ENCODE measurements around the gene LYRM2. TPM values are rescaled to one million over a fixed set of nuclear protein-coding genes. Genes with fewer than 3 reads are reported as not detected.

The LYRM2 gene
- total RNA-seq, 1 experiment from 2014 or later: 10.5 TPM

GRCh38 chr6:89685311-89685710 lies 46.8 kb upstream of the LYRM2 start:
- H4K20me1 ChIP-seq (ENCODE audit: low read length): no peaks in the 10 kb centered on the region
- no peak overlapping the region for H2AFZ ChIP-seq (ENCODE audit: low read length)
- intact Hi-C loops (cut with micrococcal nuclease): no loop called here
- no peak overlapping the region for H3K9ac ChIP-seq (ENCODE audit: low read length)
- ChIA-PET POLR2A (ENCODE audit: unreplicated experiment) (no interaction called here), CTCF (no interaction called here)
- DNase-seq (no peak), ATAC-seq (no peak)
- H3K79me2 ChIP-seq (ENCODE audit: low read length): no peaks in the 10 kb centered on the region
- H3K4me3 ChIP-seq (ENCODE audit: low read length): no peak overlapping the region
- H3F3A ChIP-seq (ENCODE audit: low read length, unreplicated experiment): no peaks in the 10 kb centered on the region
- peaks cover 30% of the 10 kb centered on the region for H3K36me3 ChIP-seq (ENCODE audit: low read depth, low read length)
- H3K9me3 ChIP-seq (ENCODE audit: low read length): no peaks in the 10 kb centered on the region
- no TSS peak for BruUV-seq (replicated peaks)
- H3K4me2 ChIP-seq (ENCODE audit: low read length): no peak overlapping the region
- no peaks in the 10 kb centered on the region for H3K27me3 ChIP-seq (ENCODE audit: low read length)
- no peak for TF ChIP-seq EZH2 (IDR thresholded peaks at IDR 0.05; ENCODE audit: low read length, unreplicated experiment)
- no peak for TF ChIP-seq EZH2phosphoT487 (IDR thresholded peaks at IDR 0.05; ENCODE audit: borderline replicate concordance, low read length)
- no peak for TF ChIP-seq CTCF (conservative IDR thresholded peaks at IDR 0.05; ENCODE audit: low read depth, low read length)
- H3K4me1 ChIP-seq (ENCODE audit: insufficient read depth, low read length): no peaks in the 10 kb centered on the region
- H3K9me2 ChIP-seq (replicated peaks; ENCODE audit: low read length): no peaks in the 10 kb centered on the region
- H3K27ac ChIP-seq (ENCODE audit: low read length): no peak overlapping the region

GRCh38 chr6:89682991-89683390 lies 44.4 kb upstream of the LYRM2 start:
- Histone ChIP-seq H3K4me1 (ENCODE audit: insufficient read depth, low read length) (no peaks in the 10 kb centered on the region), H3K27ac (ENCODE audit: low read length) (no peak overlapping the region), H3K9me2 (replicated peaks; ENCODE audit: low read length) (no peaks in the 10 kb centered on the region), H2AFZ (ENCODE audit: low read length) (no peak overlapping the region), H3K79me2 (ENCODE audit: low read length) (no peaks in the 10 kb centered on the region), H3K4me2 (ENCODE audit: low read length) (no peak overlapping the region), H3K27me3 (ENCODE audit: low read length) (no peaks in the 10 kb centered on the region), H3K9me3 (ENCODE audit: low read length) (no peaks in the 10 kb centered on the region), H4K20me1 (ENCODE audit: low read length) (no peaks in the 10 kb centered on the region), H3K4me3 (ENCODE audit: low read length) (no peak overlapping the region), H3F3A (ENCODE audit: low read length, unreplicated experiment) (no peaks in the 10 kb centered on the region), H3K9ac (ENCODE audit: low read length) (no peak overlapping the region), H3K36me3 (ENCODE audit: low read depth, low read length) (peaks cover 26% of the 10 kb centered on the region)
- POLR2A ChIA-PET (ENCODE audit: unreplicated experiment): no interaction called here
- DNase-seq (no peak), ATAC-seq (no peak)
- no TSS peak for BruUV-seq (replicated peaks)
- intact Hi-C loops (cut with micrococcal nuclease): no loop called here
- no peak for TF ChIP-seq EZH2phosphoT487 (IDR thresholded peaks at IDR 0.05; ENCODE audit: borderline replicate concordance, low read length)
- no peak for TF ChIP-seq CTCF (conservative IDR thresholded peaks at IDR 0.05; ENCODE audit: low read depth, low read length)
- CTCF ChIA-PET: no interaction called here

- DNase-seq: no peak
- ChIA-PET CTCF (no interaction called here), POLR2A (ENCODE audit: unreplicated experiment) (interaction anchor here (0.6 kb wide), 1 partner anchor 729 kb away, joined by 3 read pairs; no protein-coding TSS in a partner anchor)
- no peak overlapping the region for H2AFZ ChIP-seq (ENCODE audit: low read length)
- no peaks in the 10 kb centered on the region for H3K27me3 ChIP-seq (ENCODE audit: low read length)
- no TSS peak for BruUV-seq (replicated peaks)
- H3K36me3 ChIP-seq (ENCODE audit: low read depth, low read length): peaks cover 21% of the 10 kb centered on the region; the same call in 1 of the 2 replicates
- no peaks in the 10 kb centered on the region for H3K9me3 ChIP-seq (ENCODE audit: low read length)
- no peak overlapping the region for H3K9ac ChIP-seq (ENCODE audit: low read length)
- H3K4me3 ChIP-seq (ENCODE audit: low read length): no peak overlapping the region
- H3K4me2 ChIP-seq (ENCODE audit: low read length): no peak overlapping the region
- no peaks in the 10 kb centered on the region for H3K9me2 ChIP-seq (replicated peaks; ENCODE audit: low read length)
- H3K79me2 ChIP-seq (ENCODE audit: low read length): no peaks in the 10 kb centered on the region
- H4K20me1 ChIP-seq (ENCODE audit: low read length): no peaks in the 10 kb centered on the region
- intact Hi-C loops (cut with micrococcal nuclease): no loop called here
- ATAC-seq: no peak
- no peaks in the 10 kb centered on the region for H3K4me1 ChIP-seq (ENCODE audit: insufficient read depth, low read length)
- TF ChIP-seq EZH2phosphoT487 (IDR thresholded peaks at IDR 0.05; ENCODE audit: borderline replicate concordance, low read length) (no peak), CTCF (conservative IDR thresholded peaks at IDR 0.05; ENCODE audit: low read depth, low read length) (no peak), EZH2 (IDR thresholded peaks at IDR 0.05; ENCODE audit: low read length, unreplicated experiment) (no peak)
- H3K27ac ChIP-seq (ENCODE audit: low read length): no peak overlapping the region
- H3F3A ChIP-seq (ENCODE audit: low read length, unreplicated experiment): no peaks in the 10 kb centered on the region
Observed at GRCh38 chr6:89681983-89682564, 43.5 kb upstream of the LYRM2 start.

Measured in PC-3 (cell line).